Muscle layer of duodenum (tissue), 2 donors: ENCODE results near the gene KLHL24.

Experiments
- H3K27ac ChIP-seq: one replicate; pipeline ENCODE4 v1.7.0; 2013; ENCODE audit warnings: mild to moderate bottlenecking, low read length
- H3K27me3 ChIP-seq: one replicate; pipeline ENCODE4 v1.7.0; 2013; ENCODE audit warnings: low read depth, mild to moderate bottlenecking, control low read depth, low read length
- H3K36me3 ChIP-seq, 2 donors: one replicate each; pipeline ENCODE4 v1.7.0; 2013; ENCODE audit warnings: low read length in 2 of 2, control low read depth in 1 of 2, mild to moderate bottlenecking in 1 of 2; ENCODE audit not compliant: insufficient read depth in 2 of 2, control insufficient read depth in 1 of 2
- H3K4me1 ChIP-seq, 2 donors: one replicate each; pipeline ENCODE4 v1.7.0; 2013; ENCODE audit warnings: low read length in 2 of 2, mild to moderate bottlenecking in 2 of 2, control low read depth in 1 of 2, moderate library complexity in 1 of 2; ENCODE audit not compliant: insufficient read depth in 2 of 2, control insufficient read depth in 1 of 2
- H3K4me3 ChIP-seq, 2 donors: one replicate each; pipeline ENCODE4 v1.7.0; 2013; ENCODE audit warnings: low read length in 2 of 2, low read depth in 1 of 2, mild to moderate bottlenecking in 1 of 2
- H3K9me3 ChIP-seq, 2 donors: one replicate each; pipeline ENCODE4 v1.7.0; 2013; ENCODE audit warnings: low read length in 2 of 2, control low read depth in 1 of 2, mild to moderate bottlenecking in 1 of 2; ENCODE audit not compliant: control insufficient read depth in 1 of 2
- donor health status: healthy.

KLHL24 gene

GRCh38 chr3:183733553-183733952 is 98.1 kb downstream of the KLHL24 start:
- H3K27ac ChIP-seq: no peak overlapping the region
- peaks cover 14 to 44% of the 10 kb centered on the region in 2 donors for H3K36me3 ChIP-seq
- no peaks in the 10 kb centered on the region for H3K4me1 ChIP-seq
- H3K4me3 ChIP-seq: no peak overlapping the region
- H3K9me3 ChIP-seq: no peaks in the 10 kb centered on the region
- no peaks in the 10 kb centered on the region for H3K27me3 ChIP-seq
